ENCODE measurements around the gene SDK1. TPM values are rescaled to one million over a fixed set of nuclear protein-coding genes. Genes with fewer than 3 reads are reported as not detected.
"Not testable (repeated sequence)": the region's sequence is repeated elsewhere in the genome, so short reads cannot be mapped to it uniquely, and the experiment has no call there.

Gene SDK1
- total and polyA plus RNA-seq, 4 donors = 10.4 to 11.6 (median 11.0) TPM

DNA sequence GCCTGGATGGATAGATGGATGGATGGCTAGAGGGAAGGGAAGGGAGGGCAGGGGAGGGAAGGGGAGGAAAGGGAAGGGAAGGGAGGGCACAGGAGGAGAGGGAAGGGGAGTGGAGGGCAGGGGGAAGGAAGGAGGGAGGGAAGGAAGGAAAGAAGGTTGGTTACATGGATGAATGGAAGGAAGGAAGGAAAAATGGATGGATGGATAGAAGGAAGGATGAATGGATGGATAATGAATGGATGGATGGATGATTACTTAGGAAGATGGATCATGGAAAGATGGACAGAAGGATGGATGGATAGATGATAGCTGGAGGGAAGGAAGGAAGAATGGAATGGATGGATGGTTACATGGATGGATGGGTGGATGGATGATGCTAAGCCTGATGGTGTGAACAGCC is 929.3 kb downstream of the SDK1 start:
- H3K4me1 ChIP-seq (ENCODE audit: control insufficient read depth, insufficient read depth, low read length) = peaks cover 25% of the 10 kb centered on the region
- H3K27ac ChIP-seq (ENCODE audit: low read depth, low read length) = no peak overlapping the region
- no peak overlapping the region for H3K4me3 ChIP-seq (ENCODE audit: low read depth, low read length)
- no peak for DNase-seq (ENCODE audit: low read depth in 4 of 6, low spot score in 6 of 6)
- H3K36me3 ChIP-seq (ENCODE audit: control insufficient read depth, insufficient read depth, low read length) = peaks cover 28% of the 10 kb centered on the region
- no peaks in the 10 kb centered on the region for H3K27me3 ChIP-seq (ENCODE audit: control insufficient read depth, insufficient read depth, low read length)
- H3K9me3 ChIP-seq (ENCODE audit: control insufficient read depth, insufficient read depth, low read length) = no peaks in the 10 kb centered on the region

DNA sequence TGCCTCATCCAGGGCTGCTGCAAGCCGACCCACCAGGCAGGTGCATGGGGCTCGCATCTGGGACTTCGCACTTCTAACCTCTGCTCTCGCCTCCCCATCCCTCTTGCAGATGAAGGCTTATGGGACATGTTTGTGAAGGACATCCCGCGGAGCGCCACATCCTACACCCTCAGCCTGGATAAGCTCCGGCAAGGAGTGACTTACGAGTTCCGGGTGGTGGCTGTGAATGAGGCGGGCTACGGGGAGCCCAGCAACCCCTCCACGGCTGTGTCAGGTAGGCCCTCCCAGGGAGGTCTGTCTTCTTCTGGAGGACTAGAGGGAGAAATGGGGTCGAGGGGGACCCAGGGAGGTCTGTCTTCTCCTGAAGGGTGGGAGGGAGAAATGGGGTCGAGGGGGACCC is 932.1 kb downstream of the SDK1 start:
- Histone ChIP-seq H3K4me3 (ENCODE audit: low read depth, low read length) (no peak overlapping the region), H3K36me3 (ENCODE audit: control insufficient read depth, insufficient read depth, low read length) (peaks cover 31% of the 10 kb centered on the region), H3K27ac (ENCODE audit: low read depth, low read length) (no peak overlapping the region), H3K27me3 (ENCODE audit: control insufficient read depth, insufficient read depth, low read length) (no peaks in the 10 kb centered on the region), H3K4me1 (ENCODE audit: control insufficient read depth, insufficient read depth, low read length) (peaks cover 2% of the 10 kb centered on the region), H3K9me3 (ENCODE audit: control insufficient read depth, insufficient read depth, low read length) (no peaks in the 10 kb centered on the region)
- no peak for DNase-seq (ENCODE audit: low read depth in 4 of 6, low spot score in 6 of 6)
- 84% methylated on average over 8 of the region's 15 CpGs for WGBS (ENCODE audit: insufficient coverage)

DNA sequence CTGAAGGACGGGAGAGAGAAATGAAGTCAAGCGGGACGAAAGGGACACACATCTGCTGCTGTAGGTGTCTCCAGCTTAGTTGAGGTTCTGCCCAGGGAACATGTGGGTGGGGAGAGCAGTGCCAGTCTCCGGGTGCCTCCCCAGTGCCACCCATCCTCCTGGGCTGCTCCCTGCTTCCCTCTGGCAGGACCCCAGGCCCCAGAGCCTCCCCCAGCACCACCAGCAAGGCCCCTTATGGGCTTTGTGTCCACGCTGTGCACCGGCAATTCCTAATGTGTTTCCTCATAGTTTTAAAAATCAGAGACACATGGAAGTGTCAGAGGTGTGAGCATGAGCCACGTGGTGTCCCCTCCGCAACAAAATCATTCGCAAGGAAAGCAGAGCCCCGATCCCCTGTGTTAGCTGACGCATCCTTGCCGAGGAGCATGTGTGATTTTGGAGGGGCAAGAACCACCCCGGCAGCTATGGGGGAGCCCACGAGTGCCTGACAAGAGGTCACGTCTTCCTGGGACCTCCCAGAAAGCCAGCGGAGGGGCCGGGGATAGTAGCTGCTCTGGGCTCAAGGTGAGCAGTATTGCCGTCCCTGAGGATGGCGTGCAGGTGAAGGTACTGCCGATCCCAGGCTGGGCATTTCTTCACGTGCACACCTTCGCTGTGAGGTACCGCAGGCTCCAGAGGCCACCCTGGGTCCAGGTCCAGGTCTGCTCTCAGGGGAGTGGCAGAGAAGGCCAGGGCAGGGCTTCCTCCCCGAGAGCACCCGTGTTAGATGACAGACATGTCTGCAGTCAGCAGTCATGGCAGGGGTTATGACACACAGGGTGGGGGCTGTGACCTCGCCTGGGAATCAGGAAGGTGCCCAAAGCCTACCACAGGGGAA is 932.8 kb downstream of the SDK1 start:
- H3K4me1 ChIP-seq (ENCODE audit: control insufficient read depth, insufficient read depth, low read length) = no peaks in the 10 kb centered on the region
- WGBS (ENCODE audit: insufficient coverage) = 95% methylated on average over 26 of the region's 26 CpGs
- no peaks in the 10 kb centered on the region for H3K27me3 ChIP-seq (ENCODE audit: control insufficient read depth, insufficient read depth, low read length)
- no peaks in the 10 kb centered on the region for H3K9me3 ChIP-seq (ENCODE audit: control insufficient read depth, insufficient read depth, low read length)
- H3K27ac ChIP-seq (ENCODE audit: low read depth, low read length) = no peak overlapping the region
- H3K4me3 ChIP-seq (ENCODE audit: low read depth, low read length) = no peak overlapping the region
- DNase-seq (ENCODE audit: low read depth in 4 of 6, low spot score in 6 of 6) = no peak
- peaks cover 31% of the 10 kb centered on the region for H3K36me3 ChIP-seq (ENCODE audit: control insufficient read depth, insufficient read depth, low read length)

DNA sequence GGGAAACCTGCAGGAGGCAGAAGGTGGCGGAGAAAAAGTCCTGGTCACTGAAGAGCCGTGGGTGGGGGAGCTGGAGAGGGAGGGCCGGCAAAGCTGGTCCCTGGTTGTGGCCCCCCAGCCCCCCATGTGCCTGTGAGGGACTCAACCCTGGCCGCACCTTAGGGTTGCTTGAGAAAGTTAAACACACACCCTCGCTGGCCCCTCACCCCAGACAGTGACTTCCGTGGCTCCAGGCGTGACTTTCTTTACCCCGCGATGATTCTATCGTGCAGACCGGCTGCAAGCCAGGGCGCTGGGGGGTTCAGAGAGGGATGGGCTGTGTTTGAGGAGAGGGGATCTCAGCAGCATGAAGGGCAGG is 933.4 kb downstream of the SDK1 start:
- H3K27me3 ChIP-seq (ENCODE audit: control insufficient read depth, insufficient read depth, low read length) = no peaks in the 10 kb centered on the region
- no peak for DNase-seq (ENCODE audit: low read depth in 4 of 6, low spot score in 6 of 6)
- no peaks in the 10 kb centered on the region for H3K4me1 ChIP-seq (ENCODE audit: control insufficient read depth, insufficient read depth, low read length)
- H3K36me3 ChIP-seq (ENCODE audit: control insufficient read depth, insufficient read depth, low read length) = peaks cover 31% of the 10 kb centered on the region
- H3K27ac ChIP-seq (ENCODE audit: low read depth, low read length) = no peak overlapping the region
- no peak overlapping the region for H3K4me3 ChIP-seq (ENCODE audit: low read depth, low read length)
- WGBS (ENCODE audit: insufficient coverage) = 88% methylated on average over 11 of the region's 12 CpGs
- no peaks in the 10 kb centered on the region for H3K9me3 ChIP-seq (ENCODE audit: control insufficient read depth, insufficient read depth, low read length)

DNA sequence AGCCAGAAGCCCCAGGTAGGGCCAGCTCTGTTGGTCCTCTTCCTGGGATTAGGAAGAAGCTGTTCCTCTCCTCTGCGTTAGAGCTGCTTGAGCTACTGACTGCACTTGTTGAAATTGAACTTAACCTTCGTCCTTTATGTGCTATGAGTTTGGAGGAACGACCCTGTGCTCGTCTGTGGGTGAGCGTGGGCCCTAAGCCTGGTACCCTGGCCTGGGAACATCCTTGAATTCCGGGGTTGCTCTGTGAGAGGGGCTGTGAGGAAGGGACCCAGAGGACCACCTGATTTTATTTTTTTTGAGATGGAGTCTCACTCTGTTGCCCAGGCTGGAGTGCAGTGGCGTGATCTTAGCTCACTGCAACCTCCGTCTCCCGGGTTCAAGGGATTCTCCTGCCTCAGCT is 933.8 kb downstream of the SDK1 start:
- no peaks in the 10 kb centered on the region for H3K9me3 ChIP-seq (ENCODE audit: control insufficient read depth, insufficient read depth, low read length)
- no peak for DNase-seq (ENCODE audit: low read depth in 4 of 6, low spot score in 6 of 6)
- H3K4me3 ChIP-seq (ENCODE audit: low read depth, low read length) = no peak overlapping the region
- WGBS (ENCODE audit: insufficient coverage) = 88% methylated on average over 6 of the region's 9 CpGs
- no peaks in the 10 kb centered on the region for H3K27me3 ChIP-seq (ENCODE audit: control insufficient read depth, insufficient read depth, low read length)
- H3K36me3 ChIP-seq (ENCODE audit: control insufficient read depth, insufficient read depth, low read length) = peaks cover 31% of the 10 kb centered on the region
- H3K4me1 ChIP-seq (ENCODE audit: control insufficient read depth, insufficient read depth, low read length) = no peaks in the 10 kb centered on the region
- H3K27ac ChIP-seq (ENCODE audit: low read depth, low read length) = no peak overlapping the region

DNA sequence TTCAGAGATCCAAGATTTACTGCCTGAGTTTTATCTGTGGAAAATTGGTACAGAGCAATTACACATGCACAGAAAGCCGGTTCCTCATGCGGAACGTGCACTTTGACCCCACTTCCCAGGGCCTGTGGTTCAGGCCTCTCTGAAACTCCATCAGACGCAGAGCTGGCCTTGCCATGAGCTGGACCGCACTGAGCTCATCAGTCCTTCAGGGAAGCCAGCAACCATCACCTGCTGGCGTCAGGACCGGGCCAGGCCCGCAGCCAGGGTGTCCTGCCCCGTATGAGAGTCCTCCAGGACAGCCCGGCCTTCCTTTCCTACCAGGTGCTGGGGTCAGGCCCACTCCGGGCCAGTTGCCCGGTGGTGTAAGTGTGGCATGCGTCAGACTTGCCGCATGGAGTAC is 934.5 kb downstream of the SDK1 start:
- WGBS (ENCODE audit: insufficient coverage) = 86% methylated on average over 14 of the region's 14 CpGs
- Histone ChIP-seq H3K4me1 (ENCODE audit: control insufficient read depth, insufficient read depth, low read length) (no peaks in the 10 kb centered on the region), H3K9me3 (ENCODE audit: control insufficient read depth, insufficient read depth, low read length) (no peaks in the 10 kb centered on the region), H3K36me3 (ENCODE audit: control insufficient read depth, insufficient read depth, low read length) (peaks cover 31% of the 10 kb centered on the region), H3K27me3 (ENCODE audit: control insufficient read depth, insufficient read depth, low read length) (no peaks in the 10 kb centered on the region), H3K27ac (ENCODE audit: low read depth, low read length) (no peak overlapping the region), H3K4me3 (ENCODE audit: low read depth, low read length) (no peak overlapping the region)
- DNase-seq (ENCODE audit: low read depth in 4 of 6, low spot score in 6 of 6) = no peak

DNA sequence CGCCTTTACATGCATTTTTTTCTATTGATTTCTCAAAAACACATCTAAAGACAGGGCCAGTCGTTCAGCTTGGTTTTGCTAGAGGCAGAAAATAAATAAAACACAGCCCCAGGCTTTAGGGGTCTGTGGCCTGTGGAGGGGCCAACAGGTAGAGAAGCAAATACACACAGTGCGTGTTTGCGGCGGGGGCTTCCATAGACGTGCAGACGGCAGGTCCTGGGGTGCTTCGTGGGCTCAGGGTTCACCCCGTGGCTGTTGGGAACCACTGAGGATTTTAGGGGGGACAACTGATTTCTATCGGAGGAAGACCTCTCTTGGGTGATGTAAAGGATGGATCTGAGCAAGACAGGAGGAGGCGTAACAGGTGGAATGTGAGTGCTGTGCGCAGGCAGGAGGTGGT is 935.3 kb downstream of the SDK1 start:
- no peak overlapping the region for H3K27ac ChIP-seq (ENCODE audit: low read depth, low read length)
- DNase-seq (ENCODE audit: low read depth in 4 of 6, low spot score in 6 of 6) = no peak
- peaks cover 32% of the 10 kb centered on the region for H3K36me3 ChIP-seq (ENCODE audit: control insufficient read depth, insufficient read depth, low read length)
- H3K4me3 ChIP-seq (ENCODE audit: low read depth, low read length) = no peak overlapping the region
- 96% methylated on average over 10 of the region's 12 CpGs for WGBS (ENCODE audit: insufficient coverage)
- no peaks in the 10 kb centered on the region for H3K9me3 ChIP-seq (ENCODE audit: control insufficient read depth, insufficient read depth, low read length)
- H3K4me1 ChIP-seq (ENCODE audit: control insufficient read depth, insufficient read depth, low read length) = no peaks in the 10 kb centered on the region
- H3K27me3 ChIP-seq (ENCODE audit: control insufficient read depth, insufficient read depth, low read length) = no peaks in the 10 kb centered on the region

DNA sequence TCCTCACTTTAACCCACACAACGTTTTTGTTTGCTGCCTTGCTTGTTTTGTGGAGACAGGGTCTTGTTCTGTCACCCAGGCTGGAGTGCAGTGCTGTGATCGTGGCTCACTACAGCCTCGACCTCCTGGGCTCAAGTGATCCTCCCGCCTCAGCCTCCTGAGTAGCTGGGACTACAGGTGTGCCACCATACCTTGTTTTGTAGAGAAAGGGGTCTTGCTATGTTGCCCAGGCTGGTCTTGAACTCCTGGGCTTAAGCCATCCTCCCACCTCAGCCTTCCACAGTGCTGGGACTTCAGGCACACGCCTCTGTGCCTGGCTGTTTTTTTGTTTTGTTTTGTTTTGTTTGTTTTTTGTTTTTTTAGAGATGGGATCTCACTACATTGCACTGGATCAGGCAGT is 935.8 kb downstream of the SDK1 start:
- H3K36me3 ChIP-seq (ENCODE audit: control insufficient read depth, insufficient read depth, low read length) = peaks cover 37% of the 10 kb centered on the region
- not testable (repeated sequence) for H3K4me1 ChIP-seq (ENCODE audit: control insufficient read depth, insufficient read depth, low read length); H3K27ac ChIP-seq (ENCODE audit: low read depth, low read length); H3K27me3 ChIP-seq (ENCODE audit: control insufficient read depth, insufficient read depth, low read length); H3K9me3 ChIP-seq (ENCODE audit: control insufficient read depth, insufficient read depth, low read length); H3K4me3 ChIP-seq (ENCODE audit: low read depth, low read length); DNase-seq (ENCODE audit: low read depth in 4 of 6, low spot score in 6 of 6)
- 81% methylated on average over 4 of the region's 5 CpGs for WGBS (ENCODE audit: insufficient coverage)

DNA sequence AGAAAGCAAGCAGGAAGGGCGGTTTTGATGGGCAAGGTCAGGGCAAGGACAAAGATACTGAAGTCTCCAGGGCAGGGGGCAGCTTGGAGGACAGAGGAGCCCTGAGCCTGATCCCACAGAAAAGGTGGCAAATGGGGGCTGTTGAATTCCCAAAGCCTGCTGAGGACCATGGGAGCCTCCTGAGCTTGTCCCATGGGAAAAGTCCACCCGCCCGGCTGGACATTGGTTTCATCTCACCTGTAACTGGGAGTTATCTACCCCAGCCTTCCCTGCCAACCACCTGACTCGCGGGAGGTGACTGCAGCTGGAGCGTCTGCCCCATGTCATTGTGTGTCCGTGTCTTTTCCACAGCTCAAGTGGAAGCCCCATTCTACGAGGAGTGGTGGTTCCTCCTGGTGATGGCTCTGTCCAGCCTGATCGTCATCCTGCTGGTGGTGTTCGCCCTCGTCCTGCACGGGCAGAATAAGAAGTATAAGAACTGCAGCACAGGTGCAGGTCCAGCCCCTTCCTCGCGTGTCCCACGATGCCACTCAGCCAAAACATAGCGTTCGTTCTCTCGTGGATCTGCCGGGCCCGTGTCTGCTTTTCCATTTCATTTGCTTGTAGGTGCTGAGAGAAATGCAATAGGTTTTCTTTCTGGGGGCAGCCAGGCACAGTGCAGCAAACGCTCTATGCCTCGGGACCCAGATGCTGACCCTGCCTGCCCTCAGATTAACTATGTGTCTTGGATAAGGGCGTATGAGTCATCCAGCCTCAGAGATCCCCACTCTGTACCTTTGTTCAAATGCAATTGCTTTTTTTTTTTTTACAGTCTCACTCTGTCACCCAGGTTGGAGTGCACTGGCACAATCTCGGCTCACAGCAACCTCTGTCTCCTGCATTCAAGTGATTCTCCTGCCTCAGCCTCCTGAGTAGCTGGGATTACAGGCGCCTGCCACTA is 936.5 kb downstream of the SDK1 start:
- no peak overlapping the region for H3K27ac ChIP-seq (ENCODE audit: low read depth, low read length)
- DNase-seq (ENCODE audit: low read depth in 4 of 6, low spot score in 6 of 6) = no peak

More for the DNA sequence above, 936.5 kb downstream of the SDK1 start:
- Histone ChIP-seq H3K9me3 (ENCODE audit: control insufficient read depth, insufficient read depth, low read length) (no peaks in the 10 kb centered on the region), H3K27me3 (ENCODE audit: control insufficient read depth, insufficient read depth, low read length) (no peaks in the 10 kb centered on the region), H3K4me3 (ENCODE audit: low read depth, low read length) (no peak overlapping the region), H3K4me1 (ENCODE audit: control insufficient read depth, insufficient read depth, low read length) (no peaks in the 10 kb centered on the region), H3K36me3 (ENCODE audit: control insufficient read depth, insufficient read depth, low read length) (peaks cover 42% of the 10 kb centered on the region)
- 96% methylated on average over 23 of the region's 25 CpGs for WGBS (ENCODE audit: insufficient coverage)

Data from spinal cord (tissue), 10 donors.